ENCODE results near the gene FGD2. TPM values are rescaled to one million over a fixed set of nuclear protein-coding genes. Genes with fewer than 3 reads are reported as not detected.

FGD2 gene
- total RNA-seq, 2 experiments from 2014 or later: 1.2 TPM

- CTCF ChIA-PET: interaction anchor here (1.3 kb wide), 1 partner anchor 158 kb away, joined by 3 read pairs; no protein-coding TSS in a partner anchor
These were observed 9.2 kb downstream of the FGD2 start for GRCh38 chr6:37014667-37015066.

DNA sequence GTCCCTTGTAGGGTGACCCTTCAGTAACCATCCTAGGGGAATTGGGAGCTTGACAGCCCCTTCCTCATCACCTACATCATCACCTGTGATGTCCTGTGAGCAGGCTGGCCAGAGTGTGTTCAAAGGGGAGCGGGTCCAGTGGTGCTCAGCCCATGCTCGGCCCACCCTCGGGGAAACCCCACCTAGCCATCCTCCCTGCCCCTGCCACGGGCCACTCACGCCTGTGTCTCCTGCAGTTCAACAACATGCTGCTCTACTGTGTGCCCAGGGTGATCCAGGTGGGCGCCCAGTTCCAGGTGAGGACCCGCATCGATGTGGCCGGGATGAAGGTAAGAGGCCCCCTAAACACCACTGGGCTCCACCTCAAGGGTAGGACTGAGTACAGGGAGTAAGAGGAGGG, 10.1 kb downstream of the FGD2 start:
- H3K4me1 ChIP-seq (ENCODE audit: insufficient read depth, low read length): peaks cover 18% of the 10 kb centered on the region
- no peaks in the 10 kb centered on the region for H3K27me3 ChIP-seq (ENCODE audit: control insufficient read depth in 1 of 2, insufficient read depth in 2 of 2, low read length in 2 of 2)
- H3K36me3 Mint-ChIP-seq (ENCODE audit: low read depth): no peaks in the 10 kb centered on the region
- no peaks in the 10 kb centered on the region for H3K36me3 ChIP-seq (ENCODE audit: insufficient read depth, low read length)
- no peaks in the 10 kb centered on the region for H3K9me3 ChIP-seq (ENCODE audit: control insufficient read depth in 1 of 2, insufficient read depth in 1 of 2, low read length in 2 of 2)
- no peaks in the 10 kb centered on the region for H3K9me3 Mint-ChIP-seq
- DNase-seq (no peak), ATAC-seq (ENCODE audit: poor library complexity) (no peak)
- peaks cover 22% of the 10 kb centered on the region for H3K4me1 Mint-ChIP-seq (ENCODE audit: low read depth)
- H3K27me3 Mint-ChIP-seq: no peaks in the 10 kb centered on the region
- intact Hi-C loops (cut with DNase I, micrococcal nuclease): loop anchor here (5.0 to 10.0 kb wide), 5 partner anchors 38 to 391 kb away; no protein-coding TSS in a partner anchor
- no peak overlapping the region for H3K4me3 ChIP-seq (ENCODE audit: low read length)
- no peak overlapping the region for H3K27ac ChIP-seq (ENCODE audit: low read depth in 1 of 2, low read length in 2 of 2)
- POLR2A ChIA-PET: interaction anchor here (0.8 kb wide), 1 partner anchor 30 kb away, joined by 3 read pairs; the partner anchor contains the start of gene MTCH1
- TF ChIP-seq, protein P1, sequence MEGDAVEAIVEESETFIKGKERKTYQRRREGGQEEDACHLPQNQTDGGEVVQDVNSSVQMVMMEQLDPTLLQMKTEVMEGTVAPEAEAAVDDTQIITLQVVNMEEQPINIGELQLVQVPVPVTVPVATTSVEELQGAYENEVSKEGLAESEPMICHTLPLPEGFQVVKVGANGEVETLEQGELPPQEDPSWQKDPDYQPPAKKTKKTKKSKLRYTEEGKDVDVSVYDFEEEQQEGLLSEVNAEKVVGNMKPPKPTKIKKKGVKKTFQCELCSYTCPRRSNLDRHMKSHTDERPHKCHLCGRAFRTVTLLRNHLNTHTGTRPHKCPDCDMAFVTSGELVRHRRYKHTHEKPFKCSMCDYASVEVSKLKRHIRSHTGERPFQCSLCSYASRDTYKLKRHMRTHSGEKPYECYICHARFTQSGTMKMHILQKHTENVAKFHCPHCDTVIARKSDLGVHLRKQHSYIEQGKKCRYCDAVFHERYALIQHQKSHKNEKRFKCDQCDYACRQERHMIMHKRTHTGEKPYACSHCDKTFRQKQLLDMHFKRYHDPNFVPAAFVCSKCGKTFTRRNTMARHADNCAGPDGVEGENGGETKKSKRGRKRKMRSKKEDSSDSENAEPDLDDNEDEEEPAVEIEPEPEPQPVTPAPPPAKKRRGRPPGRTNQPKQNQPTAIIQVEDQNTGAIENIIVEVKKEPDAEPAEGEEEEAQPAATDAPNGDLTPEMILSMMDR (IDR thresholded peaks at IDR 0.05): no peak
- H3K4me3 Mint-ChIP-seq: no peak overlapping the region
- CTCF ChIA-PET: interaction anchor here (0.9 to 9.0 kb wide), 3 partner anchors 9 to 194 kb away, joined by 3 to 205 read pairs (median 3); partner anchors contain the start of gene C6orf89
- no peak overlapping the region for H3K27ac Mint-ChIP-seq

More at GRCh38 chr6:37014667-37015066, 9.2 kb downstream of the FGD2 start:
- H3K27me3 Mint-ChIP-seq: no peaks in the 10 kb centered on the region
- Histone ChIP-seq H3K36me3 (ENCODE audit: insufficient read depth, low read length) (no peaks in the 10 kb centered on the region), H3K9me3 (ENCODE audit: control insufficient read depth in 1 of 2, insufficient read depth in 1 of 2, low read length in 2 of 2) (no peaks in the 10 kb centered on the region), H3K27me3 (ENCODE audit: control insufficient read depth in 1 of 2, insufficient read depth in 2 of 2, low read length in 2 of 2) (no peaks in the 10 kb centered on the region), H3K4me1 (ENCODE audit: insufficient read depth, low read length) (peaks cover 18% of the 10 kb centered on the region), H3K4me3 (ENCODE audit: low read length) (no peak overlapping the region), H3K27ac (ENCODE audit: low read depth in 1 of 2, low read length in 2 of 2) (no peak overlapping the region)
- H3K27ac Mint-ChIP-seq: no peak overlapping the region
- TF ChIP-seq, protein P1 (IDR thresholded peaks at IDR 0.05): no peak
- no peak for DNase-seq
- intact Hi-C loops (cut with DNase I, micrococcal nuclease): loop anchor here (5.0 to 10.0 kb wide), 5 partner anchors 37 to 390 kb away; no protein-coding TSS in a partner anchor
- no peaks in the 10 kb centered on the region for H3K36me3 Mint-ChIP-seq (ENCODE audit: low read depth)
- POLR2A ChIA-PET: interaction anchor here (0.8 kb wide), 1 partner anchor 29 kb away, joined by 3 read pairs; the partner anchor contains the start of gene MTCH1
- peaks cover 20% of the 10 kb centered on the region for H3K4me1 Mint-ChIP-seq (ENCODE audit: low read depth)
- ATAC-seq (ENCODE audit: poor library complexity): no peak
- H3K9me3 Mint-ChIP-seq: no peaks in the 10 kb centered on the region
- no peak overlapping the region for H3K4me3 Mint-ChIP-seq

- Mint-ChIP-seq H3K36me3 (ENCODE audit: low read depth) (no peaks in the 10 kb centered on the region), H3K4me3 (no peak overlapping the region), H3K4me1 (ENCODE audit: low read depth) (peaks cover 29% of the 10 kb centered on the region), H3K27me3 (no peaks in the 10 kb centered on the region), H3K27ac (no peak overlapping the region), H3K9me3 (no peaks in the 10 kb centered on the region)
- Histone ChIP-seq H3K4me1 (ENCODE audit: insufficient read depth, low read length) (peaks cover 28% of the 10 kb centered on the region), H3K27ac (ENCODE audit: low read depth in 1 of 2, low read length in 2 of 2) (no peak overlapping the region), H3K36me3 (ENCODE audit: insufficient read depth, low read length) (no peaks in the 10 kb centered on the region), H3K9me3 (ENCODE audit: control insufficient read depth in 1 of 2, insufficient read depth in 1 of 2, low read length in 2 of 2) (no peaks in the 10 kb centered on the region), H3K27me3 (ENCODE audit: control insufficient read depth in 1 of 2, insufficient read depth in 2 of 2, low read length in 2 of 2) (no peaks in the 10 kb centered on the region), H3K4me3 (ENCODE audit: low read length) (no peak overlapping the region)
- ChIA-PET CTCF (interaction anchor here (1.4 to 9.0 kb wide), 8 partner anchors 13 to 250 kb away, joined by 4 to 205 read pairs (median 25); partner anchors contain the start of genes C6orf89 and PIM1), POLR2A (interaction anchor here (1.7 to 10.2 kb wide), 4 partner anchors 132 to 193 kb away, joined by 10 to 164 read pairs (median 19); partner anchors contain the start of genes C6orf89, PIM1 and PPIL1)
- ATAC-seq (ENCODE audit: poor library complexity): no peak
- intact Hi-C loops (cut with DNase I, micrococcal nuclease): loop anchor here (5.0 to 10.0 kb wide), 5 partner anchors 40 to 392 kb away; no protein-coding TSS in a partner anchor
- peak in 1 of 14 experiments; percentile 6 for DNase-seq
- TF ChIP-seq, protein P1 (IDR thresholded peaks at IDR 0.05): no peak
These were observed 11.5 kb downstream of the FGD2 start for GRCh38 chr6:37016995-37017394.
